Activated CD8-positive, alpha-beta memory T cell treated with anti-CD3 and anti-CD28 coated beads for 1 hour (primary cell): ENCODE data around the gene TMC1.
"Not testable (repeated sequence)": the region's sequence is repeated elsewhere in the genome, so short reads cannot be mapped to it uniquely, and the experiment has no call there.

Experiments
- DNase-seq, 2 donors: peaks; one replicate each; pipeline ENCODE4 v3.0.0-alpha.2; 2020; ENCODE audit warnings: low read depth in 1 of 2; ENCODE audit errors: extremely low read depth in 1 of 2

The TMC1 gene

GRCh38 chr9:72857624-72857996 is 336.2 kb downstream of the TMC1 start:
- no peak for DNase-seq

GRCh38 chr9:72858089-72858912 is 336.9 kb downstream of the TMC1 start:
- no peak for DNase-seq

- not testable (repeated sequence) for DNase-seq
Measured at GRCh38 chr9:72862788-72863187, 341.4 kb downstream of the TMC1 start.

DNA sequence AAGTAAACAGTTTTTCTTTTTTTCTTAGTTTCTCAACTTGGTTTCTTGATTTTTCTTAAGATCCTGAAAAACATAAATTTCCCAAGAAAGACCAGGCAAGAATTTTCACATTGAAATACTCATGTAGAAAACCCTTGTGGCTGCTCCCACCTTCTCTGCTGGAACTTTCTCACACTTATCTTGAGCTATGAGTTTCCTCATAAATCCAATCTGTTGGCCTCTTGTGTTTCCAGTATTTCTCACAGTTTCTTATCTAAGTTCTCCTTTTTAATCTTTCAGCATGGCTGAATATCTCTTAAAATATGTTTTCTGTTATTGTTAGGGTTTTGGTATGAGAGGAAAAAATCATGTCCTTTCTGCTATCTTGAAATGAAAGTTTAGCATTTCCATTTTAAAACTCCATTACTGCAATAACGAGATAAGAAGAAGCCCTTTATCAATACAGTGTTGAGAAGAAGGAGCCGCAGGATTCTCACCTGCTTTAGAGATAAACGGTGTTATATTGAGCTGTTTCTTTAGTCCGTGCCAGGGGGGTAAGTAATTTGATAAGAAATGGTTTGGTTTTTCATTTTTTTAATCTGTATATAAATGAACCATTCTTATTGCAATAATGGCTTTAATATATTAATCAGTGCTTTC is 342.2 kb downstream of the TMC1 start:
- no peak for DNase-seq

DNA sequence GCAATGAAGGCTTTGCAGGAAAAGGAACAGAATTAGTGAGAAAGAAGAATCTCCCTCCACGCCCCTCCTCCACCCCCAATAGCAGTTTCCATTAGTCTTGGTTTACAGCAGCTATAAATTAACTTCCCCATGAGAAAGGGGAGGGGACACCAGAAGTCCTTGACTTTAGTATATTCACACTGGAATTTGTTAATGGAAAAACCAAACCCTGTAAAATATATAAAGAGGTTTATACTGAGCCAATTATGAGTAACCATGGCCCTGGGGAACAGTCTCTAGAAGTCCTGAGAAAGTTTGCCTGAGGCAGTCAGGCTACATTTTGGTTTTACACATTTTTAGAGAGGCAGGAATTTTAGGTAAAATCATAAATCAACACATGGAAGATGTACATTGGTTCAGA is 342.9 kb downstream of the TMC1 start:
- no peak for DNase-seq

DNA sequence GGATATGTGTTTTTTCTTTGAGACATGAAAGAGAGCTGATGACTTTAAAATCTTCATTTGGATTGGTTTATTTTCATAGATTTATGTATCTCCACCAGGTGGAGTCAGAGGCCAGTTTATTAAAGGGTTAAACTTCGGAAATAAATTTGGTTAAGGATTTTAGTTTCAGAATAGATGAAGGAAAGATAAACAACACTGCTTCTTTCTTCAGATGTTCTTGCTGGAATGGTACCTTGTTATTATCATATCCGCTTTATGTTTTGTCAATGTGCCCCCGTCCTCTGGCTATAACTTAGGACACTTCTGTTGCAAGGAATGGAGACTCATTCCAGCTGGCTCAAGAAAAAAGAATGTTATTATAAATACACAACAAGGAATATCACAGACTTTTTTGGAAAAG is 350.3 kb downstream of the TMC1 start:
- DNase-seq, result no peak

GRCh38 chr9:72872718-72873117 is 351.3 kb downstream of the TMC1 start:
- DNase-seq, result no peak

GRCh38 chr9:72873456-72873855 is 352.0 kb downstream of the TMC1 start:
- DNase-seq, result no peak

GRCh38 chr9:72874344-72874743 is 352.9 kb downstream of the TMC1 start:
- DNase-seq, result no peak

- no peak for DNase-seq
Measured at GRCh38 chr9:72875221-72875620, 353.8 kb downstream of the TMC1 start.

GRCh38 chr9:72880821-72881220 is 359.4 kb downstream of the TMC1 start:
- no peak for DNase-seq

DNA sequence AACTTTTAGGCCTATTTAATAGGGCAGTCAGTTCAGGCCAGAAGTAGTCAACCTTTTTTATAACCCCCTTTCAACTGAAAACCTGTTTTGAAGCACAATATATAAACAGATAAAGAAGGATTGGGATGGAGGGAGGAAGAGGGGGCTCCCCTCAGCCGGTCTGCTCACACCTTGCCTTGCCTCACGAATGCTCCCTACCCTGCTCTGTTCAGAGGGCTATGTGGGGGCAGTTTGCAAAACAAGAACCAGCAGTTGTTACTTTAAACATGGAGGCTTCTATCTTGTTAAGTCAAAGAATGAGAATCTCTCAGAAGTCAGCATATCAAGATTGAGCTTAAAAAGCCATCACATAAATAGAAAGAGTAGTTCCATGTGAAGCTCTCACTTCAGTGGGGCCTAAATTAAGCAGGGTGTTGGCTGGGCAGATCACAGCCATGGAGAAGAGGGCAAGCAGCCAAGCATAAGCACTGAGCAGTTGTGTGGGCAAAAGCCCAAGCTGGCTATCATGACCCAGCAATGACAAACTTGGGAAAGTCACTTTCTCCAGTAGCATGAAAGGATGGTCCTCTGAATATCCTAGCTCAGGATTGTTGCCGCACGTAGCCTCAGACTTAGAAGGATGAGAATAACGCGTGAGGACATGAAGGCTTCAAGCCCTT is 360.8 kb downstream of the TMC1 start:
- DNase-seq, result no peak

GRCh38 chr9:72883875-72884274 is 362.5 kb downstream of the TMC1 start:
- DNase-seq, result no peak

DNA sequence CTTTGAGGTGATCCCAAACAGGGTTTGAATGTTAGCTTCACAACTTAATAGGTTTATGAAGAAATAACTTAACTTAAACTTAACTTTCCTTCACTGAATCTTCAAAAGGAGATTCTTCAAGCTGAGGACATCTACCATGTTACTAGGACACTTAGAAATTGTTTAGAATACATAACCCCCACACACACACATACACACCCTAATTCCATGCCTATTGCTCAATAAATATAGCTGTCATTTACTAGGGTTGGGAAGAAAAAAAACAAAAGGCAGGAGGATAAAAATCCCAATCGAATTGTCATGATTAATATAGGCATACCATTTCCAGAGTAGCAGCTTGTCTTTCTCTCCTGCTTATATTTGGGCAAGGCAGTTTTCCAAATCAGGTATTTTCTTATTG is 363.1 kb downstream of the TMC1 start:
- no peak for DNase-seq
